Stimulated activated CD4-positive, alpha-beta T cell treated with anti-CD3 and anti-CD28 coated beads, Interleukin-2, amount 100 ng/mL, for 48 hours (primary cell): Measurements from ENCODE around the gene ANKS1B.

Experiments
- DNase-seq, 2 donors: peaks; one replicate each; pipeline ENCODE4 v3.0.0-alpha.2; 2020

Gene ANKS1B

DNA sequence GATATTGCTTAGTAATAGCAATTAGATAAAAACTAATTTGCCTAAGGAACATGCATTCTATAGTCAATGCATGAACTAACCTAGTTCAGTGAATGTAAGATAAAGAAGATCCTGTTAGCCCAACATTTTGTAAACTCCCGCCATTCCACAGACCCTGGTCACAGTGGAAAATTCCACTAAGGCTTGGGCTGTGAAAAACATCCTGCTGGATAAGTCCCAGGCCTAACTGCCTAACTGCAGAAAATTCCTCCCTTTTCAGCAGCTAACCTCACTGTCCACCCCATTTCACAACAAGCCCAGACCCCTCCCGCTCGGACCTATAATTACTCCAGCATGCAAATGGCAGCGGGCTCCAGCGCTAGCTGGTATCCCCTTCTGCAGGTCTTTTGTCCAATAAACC lies 435.1 kb downstream of the ANKS1B start:
- no peak for DNase-seq

DNA sequence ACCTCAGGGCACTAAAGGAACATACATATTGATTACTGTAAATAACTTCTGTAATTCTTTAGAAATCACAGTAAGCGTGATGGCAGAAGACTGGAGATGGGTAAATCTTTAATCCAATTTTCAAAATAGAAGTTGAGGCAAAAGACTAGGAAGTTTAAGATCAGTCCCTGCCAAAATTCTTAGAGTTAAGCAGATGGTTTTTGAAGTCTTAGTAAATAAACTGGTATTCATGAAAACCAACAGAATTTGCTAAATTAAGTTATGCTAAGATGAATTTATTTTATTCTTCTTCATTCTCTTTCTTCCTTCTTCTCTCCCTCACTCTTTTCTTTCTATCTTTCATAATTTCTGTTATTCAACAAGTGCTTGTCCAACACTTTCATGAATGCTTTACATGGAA lies 435.5 kb downstream of the ANKS1B start:
- no peak for DNase-seq

DNA sequence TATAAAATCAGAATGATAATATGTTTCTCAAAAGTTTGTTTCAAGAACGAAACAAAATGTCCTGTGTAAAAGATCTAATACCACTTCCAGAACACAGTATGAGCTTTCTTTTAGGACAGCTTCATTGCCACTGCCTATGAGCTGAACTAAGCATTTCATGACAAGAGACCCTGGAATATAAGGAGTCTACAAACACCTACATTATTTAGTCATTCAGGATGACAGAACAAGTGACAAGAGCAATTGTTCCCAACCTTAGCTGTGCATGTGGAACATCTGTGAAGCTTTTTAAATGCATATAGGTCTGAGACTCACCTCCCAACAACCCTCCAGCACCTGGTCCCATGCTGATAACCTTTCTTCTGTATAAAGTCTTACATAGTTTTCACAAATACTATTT lies 440.3 kb downstream of the ANKS1B start:
- DNase-seq: no peak

DNA sequence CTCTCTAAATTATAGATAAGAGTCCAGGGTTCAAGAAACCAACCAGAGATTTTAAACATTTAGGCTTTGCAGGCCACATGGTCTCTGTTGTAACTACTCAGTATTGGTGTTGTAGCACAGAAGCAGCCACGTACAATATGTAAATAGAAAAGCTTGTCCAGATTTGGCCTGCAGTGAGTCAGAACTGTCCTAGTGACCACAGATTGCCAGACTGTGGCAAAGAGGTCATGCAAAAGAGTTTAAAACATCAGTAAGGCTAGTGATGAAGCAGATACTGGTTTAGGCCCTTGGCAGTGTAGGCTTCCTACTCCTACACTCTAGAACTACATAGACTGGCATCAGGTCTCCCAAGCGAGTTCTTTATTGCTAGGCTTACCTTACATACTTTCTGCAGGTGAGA lies 454.8 kb downstream of the ANKS1B start:
- no peak for DNase-seq

DNA sequence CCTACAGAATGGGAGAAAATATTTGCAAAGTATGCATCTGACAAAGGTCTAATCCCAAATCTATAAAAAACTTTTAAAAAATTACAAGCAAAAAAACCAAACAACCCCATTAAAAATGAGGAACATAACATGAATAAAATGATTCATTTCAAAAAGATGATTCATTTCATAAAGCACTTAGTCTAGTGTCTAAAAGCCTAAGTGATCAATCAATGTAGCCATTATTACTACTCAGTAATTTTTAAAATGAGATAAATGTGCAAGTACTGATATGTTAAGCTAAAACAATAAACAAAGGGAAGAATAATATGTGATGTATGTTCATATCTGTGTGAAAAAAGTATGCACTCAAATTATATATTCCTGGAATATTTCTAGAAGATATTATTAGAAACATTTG lies 456.3 kb downstream of the ANKS1B start:
- DNase-seq: no peak

DNA sequence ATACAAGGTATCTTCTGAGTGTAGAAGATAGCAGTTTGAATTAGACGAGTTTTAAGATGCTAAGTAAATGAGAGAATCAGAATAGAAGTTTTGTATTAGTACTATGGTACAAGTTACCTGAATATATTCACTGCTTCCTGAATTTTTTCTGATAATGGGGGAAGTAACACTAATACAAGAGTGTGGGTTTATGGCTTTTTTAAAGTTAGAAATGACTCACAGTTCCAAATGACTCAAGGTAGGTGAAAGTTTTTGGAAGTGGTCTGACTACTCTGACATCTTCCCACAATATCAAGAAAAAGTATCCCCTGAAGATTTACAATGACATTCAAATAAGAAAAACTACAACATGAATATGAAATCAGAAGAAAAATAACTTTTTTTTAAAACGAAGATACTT lies 460.9 kb downstream of the ANKS1B start:
- DNase-seq: no peak

DNA sequence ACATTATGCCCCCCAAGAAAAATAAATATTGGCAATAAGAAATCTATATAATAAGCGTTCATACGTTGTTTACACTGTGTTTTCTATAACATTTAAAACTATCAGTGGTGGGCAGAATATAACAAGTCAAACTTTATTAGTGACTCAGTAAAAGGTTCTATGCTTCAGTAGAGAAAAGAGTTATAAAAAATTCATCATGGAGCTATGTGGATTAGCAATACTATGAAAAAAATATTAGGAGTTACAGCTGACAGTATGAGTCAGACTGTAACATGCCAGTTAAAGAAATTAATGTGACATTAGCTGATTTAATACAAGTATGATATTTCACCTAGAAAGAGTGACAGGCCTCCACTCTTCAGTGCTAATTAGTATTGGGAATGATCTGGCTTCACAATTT lies 462.3 kb downstream of the ANKS1B start:
- no peak for DNase-seq

DNA sequence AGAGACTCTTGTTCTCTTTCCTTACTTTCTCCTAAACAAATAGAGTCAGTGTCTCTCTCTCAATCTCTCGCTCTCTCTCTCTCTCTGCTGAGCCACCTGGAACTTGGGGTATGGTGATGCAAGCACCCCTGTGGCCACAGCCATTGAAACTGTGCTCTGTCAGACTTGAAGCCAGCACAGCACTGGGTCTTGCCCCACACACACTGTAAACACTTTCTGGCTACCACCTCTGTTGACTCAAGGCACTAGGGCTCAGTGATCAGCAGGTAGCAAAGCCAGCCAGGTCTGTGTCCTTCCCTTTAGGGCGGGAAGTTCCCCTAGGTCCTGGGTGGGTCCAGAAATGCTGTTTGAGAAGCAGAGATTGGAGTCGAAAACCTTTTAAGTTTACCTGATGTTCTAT lies 463.1 kb downstream of the ANKS1B start:
- no peak for DNase-seq

DNA sequence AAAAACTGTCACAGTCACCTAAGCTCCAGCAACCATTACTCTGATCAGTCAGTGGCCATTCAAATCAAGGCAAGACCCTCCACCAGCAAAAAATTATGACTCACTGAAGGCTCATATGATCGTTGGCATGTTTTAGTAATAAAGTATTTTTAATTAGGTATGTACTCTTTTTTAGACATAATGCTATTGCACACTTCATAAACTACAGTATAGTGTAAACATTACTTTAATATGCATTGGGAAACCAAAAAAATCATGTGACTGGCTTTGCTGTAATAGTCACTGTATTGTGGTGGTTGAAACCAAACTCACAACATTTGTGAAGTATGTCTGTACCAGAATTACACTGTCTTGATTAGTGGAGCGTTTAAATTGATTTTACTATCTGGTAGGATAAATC lies 471.7 kb downstream of the ANKS1B start:
- no peak for DNase-seq

DNA sequence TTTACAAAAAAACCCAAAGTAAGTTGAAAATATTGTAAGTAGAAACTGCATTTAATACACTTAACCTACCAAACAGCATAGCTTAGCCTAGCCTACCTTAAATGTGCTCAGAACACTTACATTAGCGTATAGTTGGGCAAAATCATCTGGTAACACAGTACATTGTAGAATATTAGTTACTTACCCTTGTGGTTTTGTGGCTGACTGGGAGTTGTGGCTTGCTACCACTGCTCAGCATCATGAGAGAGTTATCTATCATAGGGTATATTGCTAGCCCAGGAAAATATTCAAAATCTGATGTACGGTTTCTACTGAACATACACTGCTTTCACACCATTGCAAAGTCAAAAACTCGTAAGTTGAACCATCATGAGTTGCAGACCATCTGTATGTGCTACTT lies 478.9 kb downstream of the ANKS1B start:
- DNase-seq: no peak

DNA sequence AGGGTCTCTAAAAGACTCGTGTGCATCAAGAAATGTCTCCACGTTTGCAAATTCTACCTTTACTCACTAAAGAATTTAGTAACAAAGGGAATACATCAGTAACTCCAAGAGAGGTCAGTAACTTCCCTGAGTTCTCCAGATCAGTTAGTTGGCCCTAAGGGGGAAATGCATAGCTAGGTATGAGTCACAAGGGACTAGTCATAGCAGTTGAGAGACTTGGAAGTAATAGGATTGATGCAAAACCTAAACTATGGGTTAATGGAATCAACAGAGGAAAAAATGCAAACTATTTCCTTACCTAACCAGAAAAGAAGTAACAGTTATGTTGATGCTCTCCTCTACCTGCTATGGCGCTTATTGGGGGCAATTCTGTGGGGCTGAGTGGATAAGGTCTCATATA lies 486.0 kb downstream of the ANKS1B start:
- DNase-seq: no peak

DNA sequence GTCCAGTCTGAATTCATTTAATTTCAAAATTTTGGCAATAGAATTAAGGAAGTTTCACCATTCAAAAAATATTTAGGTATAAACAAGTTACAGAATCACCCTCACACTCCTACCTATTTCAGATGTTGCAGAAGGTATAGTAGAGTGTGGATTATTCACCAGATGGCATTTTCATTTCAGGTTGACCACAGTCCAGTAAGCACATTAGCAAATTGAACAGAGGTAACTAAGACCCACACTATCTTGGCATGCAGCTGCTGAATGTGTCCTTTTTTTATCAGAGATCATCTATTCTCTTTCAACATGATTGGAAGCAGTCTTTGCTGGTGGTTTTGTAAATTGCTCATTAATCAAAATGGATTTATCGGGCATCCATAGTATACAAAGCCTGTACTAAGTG lies 488.9 kb downstream of the ANKS1B start:
- no peak for DNase-seq

DNA sequence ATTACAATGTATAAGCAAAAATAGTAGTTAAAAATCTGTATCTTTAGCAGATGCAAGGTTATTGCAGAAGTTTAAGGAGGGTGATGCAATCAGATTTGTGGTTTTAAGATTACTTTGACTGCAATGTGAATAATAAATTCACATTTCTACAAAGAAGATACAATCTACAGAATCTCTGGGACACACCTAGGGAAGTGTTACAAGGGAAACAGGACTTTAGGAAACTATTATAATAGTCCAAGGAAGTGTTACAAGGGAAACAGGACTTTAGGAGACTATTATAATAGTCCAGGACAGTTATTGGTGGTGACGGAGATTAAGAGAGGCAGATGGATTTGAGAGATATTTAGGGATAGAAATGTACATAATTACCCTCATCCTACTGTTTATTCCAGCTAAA lies 491.5 kb downstream of the ANKS1B start:
- no peak for DNase-seq

DNA sequence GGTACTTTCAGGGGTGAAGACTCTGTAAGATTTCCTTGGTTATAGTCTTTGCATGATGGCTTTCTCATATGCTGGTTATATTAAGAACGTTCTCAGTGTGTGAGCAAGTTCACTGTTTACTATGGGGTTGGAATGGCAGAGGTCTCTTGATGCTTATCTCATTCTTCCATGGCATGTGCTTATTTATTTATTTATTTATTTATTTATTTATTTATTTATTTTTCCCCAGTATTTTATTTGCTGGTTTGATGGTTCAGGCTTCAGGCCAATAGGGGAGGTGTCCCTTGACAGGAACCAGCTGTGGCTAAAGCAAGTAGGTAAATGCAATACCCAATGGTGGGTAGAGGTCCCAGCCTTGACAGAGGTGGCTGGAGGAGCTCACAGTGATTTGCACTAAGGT lies 498.5 kb downstream of the ANKS1B start:
- no peak for DNase-seq

DNA sequence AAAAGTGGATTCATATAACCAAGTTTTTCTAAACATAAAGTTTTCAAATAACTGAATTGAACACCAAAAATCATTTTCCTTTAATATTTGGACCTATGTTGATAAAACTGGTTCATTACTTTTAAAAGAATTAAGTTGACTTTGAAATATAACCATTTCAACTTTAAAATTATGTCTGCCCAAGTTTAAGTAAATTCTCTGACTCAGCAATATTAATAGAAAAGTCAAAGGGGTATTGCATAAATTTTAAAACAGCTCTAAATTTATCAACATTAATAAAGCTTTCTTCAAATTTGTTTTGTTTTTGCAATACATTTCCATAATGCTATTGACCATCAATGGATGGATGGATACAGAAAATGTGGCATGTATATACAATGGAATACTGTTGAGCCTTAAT lies 505.6 kb downstream of the ANKS1B start:
- DNase-seq: no peak

DNA sequence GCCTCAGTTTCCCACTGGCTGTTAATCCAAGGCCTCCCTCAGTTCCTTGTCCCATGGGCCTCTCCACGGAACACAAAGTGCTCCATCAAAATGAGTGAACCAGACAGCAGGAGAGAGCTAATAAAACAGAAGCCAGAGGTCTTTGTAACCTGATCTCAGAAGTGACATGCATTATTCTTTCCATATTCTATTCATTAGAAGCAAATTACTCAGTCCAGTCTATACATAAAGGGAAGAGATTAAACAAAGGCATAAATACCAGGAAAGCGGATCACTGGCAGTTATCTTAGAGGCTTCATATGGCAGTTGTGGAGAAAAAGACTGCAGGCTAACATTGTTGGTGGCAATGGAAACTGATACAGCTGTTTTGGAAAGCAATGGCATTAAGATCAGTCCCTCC lies 507.8 kb downstream of the ANKS1B start:
- no peak for DNase-seq

DNA sequence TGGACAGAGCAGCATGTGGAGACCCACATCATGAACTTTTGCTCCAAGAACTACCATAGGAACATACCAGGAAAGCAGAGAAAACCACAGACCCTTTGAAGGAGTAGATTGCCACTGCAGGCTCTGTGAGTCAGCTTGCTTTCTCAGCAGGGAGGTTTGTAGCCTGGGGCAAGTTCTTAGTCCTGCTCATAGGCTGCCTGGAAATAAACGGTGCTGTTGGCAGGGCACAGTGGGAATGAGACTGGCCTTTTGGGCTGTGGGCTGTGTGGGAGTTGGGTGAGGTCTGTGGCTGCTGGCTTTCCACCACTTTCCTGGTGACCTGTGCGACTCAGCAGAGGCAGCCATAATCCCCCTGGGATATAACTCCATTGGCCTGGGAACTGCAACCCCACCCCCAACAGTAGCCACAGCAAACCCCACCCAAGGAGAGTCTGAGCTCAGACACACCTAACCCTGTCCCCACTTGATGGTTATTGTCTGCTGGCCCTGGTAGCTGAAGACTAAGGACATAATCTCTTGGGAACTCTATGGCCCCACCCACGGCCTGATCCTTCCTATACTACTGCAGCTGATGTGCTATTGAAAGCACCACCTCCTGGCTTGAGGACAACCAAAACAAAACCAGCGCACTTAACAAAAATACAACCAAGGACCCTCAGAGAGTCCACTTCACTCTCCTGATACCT lies 529.2 kb downstream of the ANKS1B start:
- no peak for DNase-seq

DNA sequence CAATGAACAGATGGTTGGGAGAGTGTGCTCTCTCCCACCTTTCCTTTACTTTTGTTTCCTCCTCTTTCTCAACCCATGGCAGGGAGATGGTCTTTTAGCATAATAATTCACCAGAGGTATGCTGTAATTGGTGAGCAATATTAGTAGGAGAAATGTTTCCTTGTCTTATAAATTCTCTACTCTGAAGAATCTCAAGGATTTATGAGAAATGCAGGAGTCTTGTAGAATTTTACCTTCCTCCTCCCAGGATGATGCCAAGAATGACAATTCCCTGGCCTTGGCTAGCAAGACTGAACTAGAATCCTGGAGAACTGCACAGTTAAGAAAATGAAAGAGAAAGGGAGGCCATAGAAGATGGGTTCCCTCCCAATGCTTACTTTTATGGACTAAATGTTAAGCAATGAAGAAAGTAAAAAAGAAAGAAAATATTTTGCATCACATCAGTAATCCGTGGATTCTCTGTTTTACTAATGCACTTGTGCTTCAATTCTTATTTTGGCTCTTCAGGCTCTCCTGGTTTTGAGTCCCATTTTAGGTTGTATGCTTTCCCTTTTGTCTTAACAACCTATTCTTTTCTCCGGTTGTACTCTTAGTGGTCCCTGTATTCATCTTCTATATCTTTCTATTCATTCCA lies 530.1 kb downstream of the ANKS1B start:
- DNase-seq: no peak

DNA sequence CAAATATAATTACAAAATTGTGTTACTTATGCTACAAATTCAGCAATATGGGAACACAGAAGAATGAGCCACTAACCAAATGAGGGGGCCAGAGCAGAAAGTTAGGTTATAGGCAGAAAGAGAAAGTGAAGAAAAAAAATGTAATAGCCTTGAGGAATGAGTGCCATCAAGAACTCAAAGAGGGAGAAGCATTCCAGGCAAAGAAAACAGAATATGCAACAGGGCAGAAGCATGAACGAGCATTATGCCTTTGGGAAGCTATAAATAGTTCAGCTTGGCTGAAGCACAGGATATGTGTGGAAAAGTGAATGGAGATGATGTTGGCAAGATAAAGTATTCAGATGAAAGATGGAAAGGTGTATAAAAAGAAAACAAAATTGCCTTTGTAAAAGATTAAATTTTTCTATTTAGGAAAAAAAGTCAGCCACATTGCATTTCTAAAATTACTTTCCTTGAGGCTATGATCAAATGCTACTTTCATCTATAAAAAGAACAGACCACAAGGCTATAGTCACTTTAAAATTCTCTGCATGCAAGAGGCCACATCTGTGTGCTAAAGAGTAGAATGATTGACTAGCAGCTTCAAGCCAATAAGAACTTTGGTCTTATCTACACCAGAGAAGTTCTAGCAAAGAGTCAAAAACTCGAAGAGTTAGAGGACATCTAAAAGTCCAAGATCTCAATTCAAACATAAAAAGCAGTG lies 530.7 kb downstream of the ANKS1B start:
- no peak for DNase-seq

DNA sequence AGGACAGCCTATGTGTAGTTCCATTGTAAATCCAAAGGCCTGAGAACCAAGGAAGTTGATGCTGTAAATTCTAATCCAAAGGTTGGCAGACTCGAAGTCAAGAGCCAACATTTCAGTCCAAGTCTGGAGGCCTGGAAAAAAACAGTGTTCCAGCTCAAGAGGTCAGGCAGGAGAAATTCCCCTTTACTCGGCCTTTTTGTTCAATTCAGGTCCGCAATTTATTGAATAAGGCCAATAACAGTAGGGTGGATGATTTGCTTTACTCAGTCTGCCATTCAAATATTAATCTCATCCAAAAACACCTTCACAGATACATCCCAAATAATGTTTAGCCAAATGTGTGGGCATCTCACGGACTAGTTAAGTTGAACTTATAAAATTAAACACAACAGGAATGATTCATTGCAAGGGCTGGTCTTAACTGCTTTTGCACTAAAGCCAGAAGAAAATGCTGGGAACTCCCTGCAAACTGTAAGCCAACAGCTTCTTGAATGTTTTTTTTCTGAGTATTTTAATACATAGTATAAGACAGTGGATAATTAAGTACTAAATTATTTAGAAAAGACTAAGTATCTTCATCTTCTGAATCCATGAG lies 534.6 kb downstream of the ANKS1B start:
- DNase-seq: no peak

DNA sequence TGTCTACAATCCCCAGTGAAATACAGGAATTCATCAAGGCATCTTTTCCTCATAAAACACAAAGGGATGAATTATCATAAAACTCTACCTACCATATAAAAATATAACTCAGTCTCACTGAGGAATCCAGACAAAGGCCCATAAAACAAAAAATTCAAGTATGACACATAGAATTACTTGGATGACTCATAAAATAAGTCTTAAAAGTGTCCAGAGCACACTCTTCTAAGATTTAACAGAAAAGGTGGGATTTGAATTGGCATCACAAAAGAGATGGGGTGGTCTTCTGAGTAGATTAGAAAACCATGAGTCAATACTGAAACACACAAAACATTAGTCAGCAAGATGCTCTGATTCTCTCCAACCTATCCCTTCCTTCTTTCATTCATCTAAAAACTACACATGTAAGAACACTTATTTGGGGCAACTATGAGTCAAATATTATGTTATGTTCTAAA lies 539.8 kb downstream of the ANKS1B start:
- DNase-seq: no peak

DNA sequence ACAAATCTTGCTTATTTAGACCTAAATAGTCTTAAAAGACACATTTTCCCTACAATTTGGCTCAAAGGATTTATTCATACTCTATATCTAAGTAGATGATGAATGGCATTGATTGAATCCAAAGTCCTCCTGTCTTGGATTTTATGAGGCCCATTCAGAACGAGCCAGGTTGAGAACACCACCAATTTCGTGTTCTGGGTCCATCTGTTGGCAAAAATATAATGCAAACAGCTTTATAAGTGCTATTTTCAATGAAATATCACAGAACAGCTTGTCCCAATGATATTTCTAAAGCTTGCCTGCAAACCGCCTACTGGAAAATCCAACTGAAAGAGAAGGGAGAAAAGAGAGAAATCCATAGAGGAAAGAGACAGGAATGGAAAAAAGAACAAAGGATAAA lies 542.0 kb downstream of the ANKS1B start:
- no peak for DNase-seq

DNA sequence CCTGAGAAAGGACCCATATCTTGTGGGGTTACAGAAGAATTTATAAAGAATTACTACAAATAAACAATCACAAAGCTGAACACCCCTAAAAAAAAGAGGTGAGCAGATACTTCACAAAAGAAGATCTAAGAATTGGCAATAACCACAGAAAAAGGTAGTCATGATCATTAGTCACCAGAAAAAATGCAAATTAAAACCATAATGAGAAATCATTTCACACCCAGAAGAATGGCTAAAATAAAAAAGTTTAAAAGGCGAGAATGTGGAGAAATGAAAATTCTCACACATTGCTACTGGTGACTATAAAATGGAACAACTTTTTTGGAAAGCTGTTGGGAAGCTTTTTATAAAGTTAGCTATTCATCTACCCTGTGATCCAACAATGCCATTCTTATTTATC lies 545.3 kb downstream of the ANKS1B start:
- DNase-seq: no peak

DNA sequence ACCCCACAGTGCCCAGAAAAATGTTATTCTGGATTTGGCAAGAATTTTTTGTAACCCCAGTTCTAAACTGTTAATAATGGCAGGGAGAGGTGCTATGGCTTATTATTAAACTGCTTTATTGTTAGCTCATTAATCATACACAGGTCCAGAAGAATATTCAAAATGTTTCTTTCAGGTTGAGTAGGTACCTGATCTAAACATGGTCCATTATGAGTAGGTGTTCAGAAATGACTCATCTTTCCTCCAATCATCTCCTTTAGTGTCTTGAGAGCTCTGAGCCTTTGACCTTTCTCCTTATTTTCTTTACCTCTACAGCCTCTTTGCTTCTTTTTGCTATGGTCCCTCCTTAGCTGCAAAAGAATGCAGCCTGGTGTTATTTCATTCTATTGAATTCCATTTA lies 548.2 kb downstream of the ANKS1B start:
- DNase-seq: no peak
